Measurements from ENCODE around the gene DNAH17.

DNAH17 gene

GRCh38 chr17:78485290-78486168, 91.7 kb downstream of the DNAH17 start:
- TF ChIP-seq CTCF (IDR thresholded peaks at IDR 0.05; ENCODE audit: borderline replicate concordance, control extremely low read depth, extremely low read depth, insufficient read depth, missing control alignments): no peak
- in situ Hi-C loops (cut with MboI; ENCODE audit: low sequenced_read_pairs, unreplicated experiment): no loop called here
- DNase-seq (ENCODE audit: low spot score): no peak

GRCh38 chr17:78484271-78485246, 92.6 kb downstream of the DNAH17 start:
- in situ Hi-C loops (cut with MboI; ENCODE audit: low sequenced_read_pairs, unreplicated experiment): no loop called here
- DNase-seq (ENCODE audit: low spot score): peak; percentile 95

GRCh38 chr17:78479369-78479768, 97.8 kb downstream of the DNAH17 start:
- in situ Hi-C loops (cut with MboI; ENCODE audit: low sequenced_read_pairs, unreplicated experiment): no loop called here
- no peak for DNase-seq (ENCODE audit: low spot score)
- no peak for TF ChIP-seq CTCF (IDR thresholded peaks at IDR 0.05; ENCODE audit: borderline replicate concordance, control extremely low read depth, extremely low read depth, insufficient read depth, missing control alignments)

More at GRCh38 chr17:78484271-78485246, 92.6 kb downstream of the DNAH17 start:
- TF ChIP-seq CTCF (IDR thresholded peaks at IDR 0.05; ENCODE audit: borderline replicate concordance, control extremely low read depth, extremely low read depth, insufficient read depth, missing control alignments): no peak

- no peak for DNase-seq (ENCODE audit: low spot score)
- in situ Hi-C loops (cut with MboI; ENCODE audit: low sequenced_read_pairs, unreplicated experiment): no loop called here
- no peak for TF ChIP-seq CTCF (IDR thresholded peaks at IDR 0.05; ENCODE audit: borderline replicate concordance, control extremely low read depth, extremely low read depth, insufficient read depth, missing control alignments)
Observed at GRCh38 chr17:78478757-78479297, 98.4 kb downstream of the DNAH17 start.

GRCh38 chr17:78477913-78478756, 99.1 kb downstream of the DNAH17 start:
- in situ Hi-C loops (cut with MboI; ENCODE audit: low sequenced_read_pairs, unreplicated experiment): no loop called here
- no peak for DNase-seq (ENCODE audit: low spot score)

More at GRCh38 chr17:78477913-78478756, 99.1 kb downstream of the DNAH17 start:
- no peak for TF ChIP-seq CTCF (IDR thresholded peaks at IDR 0.05; ENCODE audit: borderline replicate concordance, control extremely low read depth, extremely low read depth, insufficient read depth, missing control alignments)

Data from GM13976 (cell line).